ENCODE results near the gene BRSK2. TPM values are rescaled to one million over a fixed set of nuclear protein-coding genes. Genes with fewer than 3 reads are reported as not detected.

The BRSK2 gene
- total RNA-seq, 1 donor from 2014 or later = 13.8 TPM

DNA sequence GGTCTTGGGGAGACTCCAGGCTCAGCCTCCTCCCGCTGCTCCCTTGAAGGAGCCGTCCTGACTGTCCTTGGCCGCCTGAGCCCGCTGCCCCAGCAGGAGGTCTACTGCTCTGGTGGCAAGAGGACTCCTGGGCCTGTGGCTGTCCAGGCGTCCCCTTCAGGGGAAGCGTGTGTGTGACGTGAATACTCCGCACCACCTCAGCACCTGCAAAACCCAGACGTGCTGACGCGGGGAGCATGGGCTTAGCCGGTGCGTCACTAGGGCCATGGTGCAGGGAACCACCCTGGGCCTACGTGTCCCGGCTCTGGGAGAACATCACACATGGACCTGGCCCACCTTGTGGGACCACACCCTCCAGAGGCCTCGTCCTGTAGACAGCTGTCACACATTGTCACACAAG is 30.2 kb upstream of the BRSK2 start:
- H3K36me3 Mint-ChIP-seq = no peaks in the 10 kb centered on the region
- TF ChIP-seq, protein P1, sequence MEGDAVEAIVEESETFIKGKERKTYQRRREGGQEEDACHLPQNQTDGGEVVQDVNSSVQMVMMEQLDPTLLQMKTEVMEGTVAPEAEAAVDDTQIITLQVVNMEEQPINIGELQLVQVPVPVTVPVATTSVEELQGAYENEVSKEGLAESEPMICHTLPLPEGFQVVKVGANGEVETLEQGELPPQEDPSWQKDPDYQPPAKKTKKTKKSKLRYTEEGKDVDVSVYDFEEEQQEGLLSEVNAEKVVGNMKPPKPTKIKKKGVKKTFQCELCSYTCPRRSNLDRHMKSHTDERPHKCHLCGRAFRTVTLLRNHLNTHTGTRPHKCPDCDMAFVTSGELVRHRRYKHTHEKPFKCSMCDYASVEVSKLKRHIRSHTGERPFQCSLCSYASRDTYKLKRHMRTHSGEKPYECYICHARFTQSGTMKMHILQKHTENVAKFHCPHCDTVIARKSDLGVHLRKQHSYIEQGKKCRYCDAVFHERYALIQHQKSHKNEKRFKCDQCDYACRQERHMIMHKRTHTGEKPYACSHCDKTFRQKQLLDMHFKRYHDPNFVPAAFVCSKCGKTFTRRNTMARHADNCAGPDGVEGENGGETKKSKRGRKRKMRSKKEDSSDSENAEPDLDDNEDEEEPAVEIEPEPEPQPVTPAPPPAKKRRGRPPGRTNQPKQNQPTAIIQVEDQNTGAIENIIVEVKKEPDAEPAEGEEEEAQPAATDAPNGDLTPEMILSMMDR (conservative IDR thresholded peaks at IDR 0.05) = no peak
- peaks cover 6% of the 10 kb centered on the region for H3K4me1 Mint-ChIP-seq (ENCODE audit: unreplicated experiment)
- peaks cover 34% of the 10 kb centered on the region for H3K27me3 Mint-ChIP-seq
- H3K27ac Mint-ChIP-seq = no peak overlapping the region
- no peak for DNase-seq (ENCODE audit: extremely low spot score, unreplicated experiment)
- H3K9me3 Mint-ChIP-seq = no peaks in the 10 kb centered on the region
- no peak overlapping the region for H3K4me3 Mint-ChIP-seq

DNA sequence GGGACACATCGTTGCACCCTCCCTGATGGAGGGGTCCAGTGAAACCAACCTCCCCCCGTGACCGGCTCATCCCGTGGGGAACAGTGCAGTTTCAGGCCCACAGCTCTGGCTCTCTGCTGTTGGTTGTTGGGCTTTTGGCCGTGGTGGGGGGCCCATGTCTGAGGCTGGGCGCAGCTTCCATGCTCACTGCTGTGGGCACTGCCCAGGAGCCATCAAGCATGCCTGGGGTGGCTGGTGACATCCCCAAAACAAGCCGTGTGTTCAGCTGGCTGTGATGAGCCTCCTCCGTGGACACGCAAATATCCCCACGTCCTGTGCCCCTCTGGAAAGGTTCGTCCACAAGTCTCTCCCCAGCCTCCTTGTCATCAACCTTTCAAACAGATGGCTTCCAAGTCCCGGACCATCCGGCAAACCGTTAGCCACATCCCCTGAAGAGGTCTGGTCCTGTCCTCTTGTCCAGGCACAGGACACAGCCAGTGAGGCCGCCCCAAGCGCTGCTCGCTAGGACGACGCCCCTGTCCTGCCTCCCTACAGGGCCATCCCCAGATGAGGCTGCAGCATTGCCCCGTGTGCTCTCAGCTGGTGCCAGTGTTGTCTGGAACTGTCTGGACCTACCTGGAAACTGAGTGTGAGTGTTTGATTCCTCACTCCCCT is 29.4 kb upstream of the BRSK2 start:
- Mint-ChIP-seq H3K9me3 (no peaks in the 10 kb centered on the region), H3K4me3 (no peak overlapping the region), H3K27me3 (peaks cover 33% of the 10 kb centered on the region), H3K4me1 (ENCODE audit: unreplicated experiment) (peaks cover 6% of the 10 kb centered on the region), H3K36me3 (no peaks in the 10 kb centered on the region), H3K27ac (no peak overlapping the region)
- TF ChIP-seq, protein P1 (conservative IDR thresholded peaks at IDR 0.05) = no peak
- DNase-seq (ENCODE audit: extremely low spot score, unreplicated experiment) = no peak

DNA sequence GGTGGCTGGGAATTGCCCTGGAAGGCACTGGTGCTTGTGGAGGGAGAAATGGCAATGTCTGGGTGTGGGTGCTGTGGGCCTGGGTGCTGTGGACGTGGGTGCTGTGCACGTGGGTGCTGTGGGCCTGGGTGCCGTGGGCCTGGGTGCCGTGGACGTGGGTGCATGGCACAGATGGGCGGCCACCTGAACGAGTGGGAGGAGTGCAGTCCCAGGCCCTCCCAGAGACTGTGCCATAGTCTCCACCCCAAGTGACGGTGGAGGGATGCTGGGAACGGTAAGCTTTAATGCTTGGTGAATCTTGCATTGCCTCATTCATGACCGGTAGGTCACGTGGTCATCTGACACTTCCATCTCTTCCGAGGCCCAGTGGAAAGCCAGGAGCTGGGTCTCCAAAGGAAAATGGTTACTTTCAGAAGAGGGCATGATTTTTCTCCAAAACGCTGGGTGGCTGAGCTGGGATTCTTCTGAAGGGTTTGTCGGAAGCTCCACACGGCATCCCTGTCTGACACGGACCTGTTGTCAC is 28.8 kb upstream of the BRSK2 start:
- TF ChIP-seq, protein P1 (conservative IDR thresholded peaks at IDR 0.05) = no peak

DNA sequence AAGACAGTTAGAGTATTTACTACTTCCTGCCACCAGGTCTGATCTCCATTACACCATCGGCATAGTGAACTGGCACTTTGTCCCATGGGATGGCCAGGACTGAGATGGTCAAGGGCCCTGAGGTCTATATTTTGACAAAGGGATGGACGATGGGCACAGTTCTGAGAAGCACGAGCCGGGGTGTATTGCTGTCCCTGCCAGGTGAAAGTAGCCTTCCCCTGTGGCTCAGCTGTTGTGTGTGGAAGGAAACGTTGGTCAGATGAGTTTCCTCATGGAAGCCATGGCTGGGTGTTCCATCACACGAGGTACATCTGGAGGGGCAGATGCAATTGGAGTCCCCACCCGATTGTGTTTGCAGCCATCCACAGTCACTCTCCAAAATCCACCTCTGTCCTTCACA is 27.9 kb upstream of the BRSK2 start:
- no peak for DNase-seq (ENCODE audit: extremely low spot score, unreplicated experiment)
- TF ChIP-seq, protein P1 (conservative IDR thresholded peaks at IDR 0.05) = no peak
- Mint-ChIP-seq H3K27me3 (peaks cover 22% of the 10 kb centered on the region), H3K27ac (no peak overlapping the region), H3K9me3 (no peaks in the 10 kb centered on the region), H3K36me3 (no peaks in the 10 kb centered on the region), H3K4me3 (no peak overlapping the region), H3K4me1 (ENCODE audit: unreplicated experiment) (no peaks in the 10 kb centered on the region)

More for the DNA sequence above, 28.8 kb upstream of the BRSK2 start:
- DNase-seq (ENCODE audit: extremely low spot score, unreplicated experiment) = no peak
- no peak overlapping the region for H3K4me3 Mint-ChIP-seq
- H3K36me3 Mint-ChIP-seq = no peaks in the 10 kb centered on the region
- no peaks in the 10 kb centered on the region for H3K9me3 Mint-ChIP-seq
- H3K27me3 Mint-ChIP-seq = peaks cover 32% of the 10 kb centered on the region
- H3K27ac Mint-ChIP-seq = no peak overlapping the region
- peaks cover 5% of the 10 kb centered on the region for H3K4me1 Mint-ChIP-seq (ENCODE audit: unreplicated experiment)

DNA sequence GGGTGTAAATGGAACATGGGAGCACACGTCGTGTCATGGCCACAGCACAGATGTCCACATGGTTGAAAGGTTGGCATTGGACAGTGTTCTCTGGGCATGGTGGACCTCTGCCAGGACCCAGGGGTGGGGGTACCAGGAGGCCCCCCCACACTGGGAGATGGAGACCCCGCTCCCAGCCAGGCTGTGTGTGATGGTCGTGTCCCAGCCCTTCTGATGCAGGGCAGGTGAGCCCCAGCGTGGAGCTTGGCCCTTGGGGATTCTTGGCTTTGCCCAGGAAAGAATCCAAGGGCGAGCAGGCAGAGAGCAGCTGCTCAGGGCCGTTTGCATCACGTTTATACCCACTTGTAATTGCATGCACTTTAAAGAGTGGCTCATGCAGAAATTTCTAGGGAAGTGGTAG is 22.0 kb upstream of the BRSK2 start:
- Mint-ChIP-seq H3K27me3 (peaks cover 18% of the 10 kb centered on the region), H3K27ac (no peak overlapping the region), H3K36me3 (no peaks in the 10 kb centered on the region), H3K4me3 (no peak overlapping the region), H3K4me1 (ENCODE audit: unreplicated experiment) (no peaks in the 10 kb centered on the region), H3K9me3 (no peaks in the 10 kb centered on the region)
- TF ChIP-seq, protein P1 (conservative IDR thresholded peaks at IDR 0.05) = no peak
- no peak for DNase-seq (ENCODE audit: extremely low spot score, unreplicated experiment)

Measured in type B pancreatic cell (in vitro differentiated cells).